Astrocyte (in vitro differentiated cells and primary cell): ENCODE measurements around the gene IMMP2L.

ENCODE experiments used
- CTCF ChIP-seq: IDR thresholded peaks from 2 replicates; pipeline ENCODE4 v1.5.1; 2011; ENCODE audit warnings: low read depth, mild to moderate bottlenecking, inconsistent platforms, low read length, moderate library complexity; ENCODE audit not compliant: insufficient read depth
- EZH2 ChIP-seq: IDR thresholded peaks from 2 replicates; pipeline ENCODE4 v1.6.1; 2012; ENCODE audit warnings: mild to moderate bottlenecking, low read length, inconsistent platforms; ENCODE audit not compliant: insufficient read depth

DNA sequence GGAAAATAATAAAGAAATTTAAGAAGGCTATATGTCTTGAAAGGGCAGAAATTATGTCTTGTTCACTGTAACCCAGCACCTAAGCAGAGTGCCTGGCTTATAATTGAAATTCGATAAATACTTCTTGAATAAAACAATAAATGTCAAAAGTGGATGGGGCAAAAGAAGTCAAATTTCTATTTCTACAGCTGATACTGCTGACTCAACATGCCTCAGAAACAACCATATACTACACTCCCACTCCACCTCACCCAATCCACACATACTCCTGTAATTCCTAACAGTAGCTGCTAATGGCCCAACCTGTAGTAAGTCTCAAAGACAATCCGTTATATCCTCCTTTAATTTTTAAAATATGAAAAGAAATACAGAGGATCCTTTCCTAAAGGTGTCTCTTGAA is 519.5 kb downstream of the IMMP2L start:
- TF ChIP-seq CTCF (no peak), EZH2 (no peak)
